Effector memory CD4-positive, alpha-beta T cell (primary cell): ENCODE measurements around the gene KLF3.

ENCODE experiments used
- DNase-seq, 3 donors: peaks; one replicate each; pipeline ENCODE4 v3.0.0-alpha.2; 2020
- H3K27ac ChIP-seq: 2 replicates; pipeline ENCODE4 v1.7.0; 2013; ENCODE audit warnings: mild to moderate bottlenecking, low read length, moderate library complexity; ENCODE audit not compliant: insufficient read depth, poor library complexity, severe bottlenecking
- H3K27me3 ChIP-seq: replicated peaks from 2 replicates; pipeline ENCODE4 v1.7.0; 2013; ENCODE audit warnings: mild to moderate bottlenecking, low read length; ENCODE audit not compliant: insufficient read depth, control insufficient read depth, poor library complexity, severe bottlenecking
- H3K36me3 ChIP-seq: 2 replicates; pipeline ENCODE4 v1.7.0; 2013; ENCODE audit warnings: mild to moderate bottlenecking, low read length, moderate library complexity; ENCODE audit not compliant: control insufficient read depth, insufficient read depth
- H3K4me1 ChIP-seq: 2 replicates; pipeline ENCODE4 v1.7.0; 2013; ENCODE audit warnings: low read length, mild to moderate bottlenecking; ENCODE audit not compliant: control insufficient read depth, insufficient read depth, poor library complexity, severe bottlenecking
- H3K4me3 ChIP-seq: 2 replicates; pipeline ENCODE4 v1.7.0; 2013; ENCODE audit warnings: low read length, low read depth, mild to moderate bottlenecking; ENCODE audit not compliant: insufficient read depth, poor library complexity, severe bottlenecking
- H3K9me3 ChIP-seq: 2 replicates; pipeline ENCODE4 v1.7.0; 2013; ENCODE audit warnings: mild to moderate bottlenecking, low read length, moderate library complexity; ENCODE audit not compliant: control insufficient read depth

Gene KLF3

GRCh38 chr4:38650133-38650532 is 13.9 kb upstream of the KLF3 start:
- peaks cover 21% of the 10 kb centered on the region for H3K4me1 ChIP-seq
- H3K4me3 ChIP-seq = no peak overlapping the region
- H3K27ac ChIP-seq = no peak overlapping the region
- no peaks in the 10 kb centered on the region for H3K36me3 ChIP-seq
- no peaks in the 10 kb centered on the region for H3K27me3 ChIP-seq
- no peak for DNase-seq
- H3K9me3 ChIP-seq = no peaks in the 10 kb centered on the region

- no peaks in the 10 kb centered on the region for H3K36me3 ChIP-seq
- no peaks in the 10 kb centered on the region for H3K9me3 ChIP-seq
- H3K27me3 ChIP-seq = no peaks in the 10 kb centered on the region
- H3K4me1 ChIP-seq = peaks cover 37% of the 10 kb centered on the region
- peak in 2 of 3 donors; percentile 12 to 37 for DNase-seq
- H3K27ac ChIP-seq = peak overlapping the region; percentile 84
- H3K4me3 ChIP-seq = peak overlapping the region; percentile 29
These were observed 9.7 kb upstream of the KLF3 start for GRCh38 chr4:38654273-38654672.

- no peak for DNase-seq
- Histone ChIP-seq H3K27me3 (no peaks in the 10 kb centered on the region), H3K4me3 (no peak overlapping the region), H3K36me3 (no peaks in the 10 kb centered on the region), H3K9me3 (no peaks in the 10 kb centered on the region), H3K4me1 (peaks cover 37% of the 10 kb centered on the region), H3K27ac (no peak overlapping the region)
These were observed 7.9 kb upstream of the KLF3 start for GRCh38 chr4:38656111-38656510.

- no peak overlapping the region for H3K4me3 ChIP-seq
- H3K4me1 ChIP-seq = peaks cover 40% of the 10 kb centered on the region
- no peaks in the 10 kb centered on the region for H3K27me3 ChIP-seq
- no peaks in the 10 kb centered on the region for H3K36me3 ChIP-seq
- DNase-seq = no peak
- H3K27ac ChIP-seq = no peak overlapping the region
- H3K9me3 ChIP-seq = no peaks in the 10 kb centered on the region
These were observed 4.7 kb upstream of the KLF3 start for GRCh38 chr4:38659346-38659745.

- Histone ChIP-seq H3K4me1 (peaks cover 26% of the 10 kb centered on the region), H3K36me3 (no peaks in the 10 kb centered on the region), H3K4me3 (no peak overlapping the region)
These were observed 3.2 kb upstream of the KLF3 start for GRCh38 chr4:38660838-38661237.

GRCh38 chr4:38661371-38661770 is 2.6 kb upstream of the KLF3 start:
- no peak for DNase-seq
- Histone ChIP-seq H3K4me3 (no peak overlapping the region), H3K9me3 (no peaks in the 10 kb centered on the region), H3K4me1 (peaks cover 20% of the 10 kb centered on the region), H3K36me3 (no peaks in the 10 kb centered on the region), H3K27me3 (no peaks in the 10 kb centered on the region), H3K27ac (no peak overlapping the region)

More at GRCh38 chr4:38660838-38661237, 3.2 kb upstream of the KLF3 start:
- no peak for DNase-seq
- Histone ChIP-seq H3K27me3 (no peaks in the 10 kb centered on the region), H3K27ac (no peak overlapping the region), H3K9me3 (no peaks in the 10 kb centered on the region)

- H3K9me3 ChIP-seq = no peaks in the 10 kb centered on the region
- DNase-seq = no peak
- H3K36me3 ChIP-seq = no peaks in the 10 kb centered on the region
- peaks cover 19% of the 10 kb centered on the region for H3K4me1 ChIP-seq
- peak overlapping the region; percentile 55 for H3K4me3 ChIP-seq
- H3K27me3 ChIP-seq = no peaks in the 10 kb centered on the region
- H3K27ac ChIP-seq = peak overlapping the region; percentile 86
These were observed 1.4 kb upstream of the KLF3 start for GRCh38 chr4:38662522-38663089.

- DNase-seq = no peak
- Histone ChIP-seq H3K9me3 (no peaks in the 10 kb centered on the region), H3K27me3 (no peaks in the 10 kb centered on the region), H3K36me3 (no peaks in the 10 kb centered on the region), H3K4me1 (peaks cover 19% of the 10 kb centered on the region), H3K27ac (peak overlapping the region; percentile 86), H3K4me3 (peak overlapping the region; percentile 55)
These were observed 754 bp upstream of the KLF3 start for GRCh38 chr4:38663090-38663800.

DNA sequence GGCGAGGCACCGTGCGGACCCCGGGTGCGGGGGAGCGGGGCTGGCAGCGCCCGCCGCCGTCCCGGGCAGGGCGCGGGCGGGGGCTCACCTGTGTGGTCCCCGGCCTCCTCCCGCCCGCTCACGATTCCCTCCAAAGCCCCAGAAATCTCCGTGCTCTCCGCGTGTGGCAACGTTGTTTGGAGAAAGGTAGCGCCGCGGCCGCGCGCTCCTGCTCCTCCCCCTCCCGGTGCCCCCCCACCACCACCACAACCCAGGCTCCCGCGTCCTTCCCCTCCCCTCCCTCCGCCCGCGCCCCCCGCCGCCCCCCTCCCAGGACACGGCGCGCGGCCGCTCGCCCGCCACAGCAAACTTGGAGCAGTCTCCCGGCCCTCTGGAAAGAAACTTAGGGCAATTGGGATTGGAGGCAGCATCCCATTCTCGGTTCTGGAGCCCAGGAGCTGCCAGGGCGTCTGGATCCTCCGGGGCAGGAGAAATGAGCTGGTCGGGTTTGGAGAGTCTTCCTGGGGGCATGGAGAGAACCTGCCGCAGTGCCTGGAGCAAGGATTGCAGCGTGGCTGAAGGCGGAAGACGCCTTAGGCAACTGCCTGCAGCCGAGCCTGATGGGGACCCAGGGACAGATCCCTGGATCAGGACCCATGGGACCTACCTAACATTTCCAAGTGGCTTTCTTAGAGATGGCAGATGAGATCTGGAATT is 855 bp downstream of the KLF3 start:
- peak overlapping the region; percentile 88 for H3K4me3 ChIP-seq
- H3K27ac ChIP-seq = peak overlapping the region; percentile 90
- DNase-seq = peak in 2 of 3 donors; percentile 18 to 20
- H3K36me3 ChIP-seq = no peaks in the 10 kb centered on the region
- H3K27me3 ChIP-seq = no peaks in the 10 kb centered on the region
- no peaks in the 10 kb centered on the region for H3K9me3 ChIP-seq
- H3K4me1 ChIP-seq = peaks cover 22% of the 10 kb centered on the region
